ENCODE results near the gene PSMD3.

GRCh38 chr17:39933912-39934311, 46.7 kb upstream of the PSMD3 start:
- TF ChIP-seq CTCF (IDR thresholded peaks at IDR 0.05) (no peak), POLR2A (IDR thresholded peaks at IDR 0.05) (no peak)
